Ovary (tissue), 9 donors: ENCODE results near the gene ITPR2. TPM values are rescaled to one million over a fixed set of nuclear protein-coding genes. Genes with fewer than 3 reads are reported as not detected.

Experiments used
- DNase-seq, 5 donors: peaks; one replicate each; pipeline ENCODE4 v3.0.0-alpha.2; 2019 to 2020
- H3K27ac ChIP-seq, 2 donors: fragments of 200-600 bp; one replicate each; pipeline versions ENCODE4 v1.5.1 to v1.8.0; 2019 to 2022
- H3K27me3 ChIP-seq: fragments of 200-600 bp; one replicate; pipeline ENCODE4 v1.8.0; 2022
- H3K36me3 ChIP-seq: fragments of 200-600 bp; sonication (generic); one replicate; pipeline ENCODE4 v1.5.1; 2019
- H3K4me1 ChIP-seq: one replicate; pipeline ENCODE4 v1.8.1; 2013; ENCODE audit warnings: mild to moderate bottlenecking, moderate library complexity; ENCODE audit not compliant: insufficient read depth
- H3K4me3 ChIP-seq: fragments of 200-600 bp; sonication (generic); one replicate; pipeline ENCODE4 v1.5.1; 2017
- H3K9me3 ChIP-seq, 2 donors: fragments of 200-600 bp in 1 of 2; sonication (generic) in 1 of 2; one replicate each; pipeline versions ENCODE4 v1.5.1 to v1.8.1; 2013 to 2019; ENCODE audit warnings: mild to moderate bottlenecking in 1 of 2, moderate library complexity in 1 of 2
- CTCF ChIP-seq, 3 donors: fragments of 450-650 bp in 2 of 3; fragments of 200-600 bp in 1 of 3; IDR thresholded peaks; one replicate each; pipeline versions ENCODE4 v1.5.1 to v1.8.0; 2016 to 2022; ENCODE audit warnings: antibody characterized with exemption in 3 of 3, mild to moderate bottlenecking in 1 of 3
- EP300 ChIP-seq: sonication (generic); formaldehyde crosslinking; IDR thresholded peaks from one replicate; pipeline ENCODE4 v1.6.1; 2017; ENCODE audit warnings: antibody characterized with exemption
- POLR2A ChIP-seq: fragments of 450-650 bp; IDR thresholded peaks from one replicate; pipeline ENCODE4 v1.6.1; 2017; ENCODE audit warnings: antibody characterized with exemption, mild to moderate bottlenecking, moderate library complexity
- WGBS, 3 donors: extraction: QIAGEN DNeasy Blood & Tissue Kit in 1 of 3; methylation state at CpG; one replicate each; pipeline versions ENCODE4 v1.1.5 to v1.1.7; 2013 to 2017; 5-methylcytosine and 5-hydroxymethylcytosine counted together
- intact Hi-C, 4 donors: fragments of 100-400 bp; cut with DNase I; formaldehyde crosslinking; loops; one replicate each; pipeline versions ENCODE4 v1.11.0 to v1.15.1; 2022 to 2023
- polyA plus RNA-seq, 2 donors: library from polyadenylated mRNA; stranded (reverse); fragments of 200-250 nt in 1 of 2; fragments of 350-450 nt in 1 of 2; fragmentation: Illumina TruSeq in 1 of 2; extraction: RNeasy Lipid Tissue Mini Kit (QIAGEN cat#74804) in 1 of 2; gene quantifications; one replicate each; pipeline ENCODE4 v1.2.3, GENCODE V29; 2013 to 2014
- total RNA-seq, 7 donors: library from RNA; depleted of rRNA in 2 of 7; stranded (reverse); fragments of >200 nt in 2 of 7; fragmentation: NEBNext Ultra II Directional in 3 of 7; extraction: Animal tissue kit (Norgen Biotek cat#: 25700) in 3 of 7; gene quantifications; one replicate each; pipeline versions ENCODE4 v1.1.0 to v1.2.4, GENCODE V29; 2016 to 2023
- donor health status: DM: no; HTN: no; CAD: no; lungs with moderate emphysema.
- donor health status: DM: no; HTN: no; CAD: no.
- donor health status: Bipolar disorder and iron deficiency.
- donor health status: DM: yes; HTN: yes; CAD: no.
- donor health status: DM: no; HTN: no; CAD: no.
- donor health status: DM: yes; HTN: yes; CAD: no.

Gene ITPR2
- total and polyA plus RNA-seq, 9 donors = 5.9 to 51.1 (median 32.9) TPM

GRCh38 chr12:26429070-26429691 lies 403.8 kb downstream of the ITPR2 start:
- no peak for DNase-seq
- WGBS, 3 donors = 89 to 91% (median 90%) methylated on average over 2 of the region's 2 CpGs
- intact Hi-C loops = no loop called here
- H3K4me3 ChIP-seq = no peak overlapping the region
- TF ChIP-seq POLR2A (no peak), CTCF (IDR thresholded peaks at IDR 0.05) (no peak), EP300 (no peak)
- no peaks in the 10 kb centered on the region for H3K27me3 ChIP-seq
- H3K27ac ChIP-seq = no peak overlapping the region
- H3K4me1 ChIP-seq = no peaks in the 10 kb centered on the region
- H3K36me3 ChIP-seq = no peaks in the 10 kb centered on the region
- H3K9me3 ChIP-seq = no peaks in the 10 kb centered on the region

GRCh38 chr12:26428420-26428819 lies 404.6 kb downstream of the ITPR2 start:
- intact Hi-C loops = no loop called here
- WGBS, 3 donors = 48 to 64% (median 59%) methylated on average over 2 of the region's 2 CpGs
- Histone ChIP-seq H3K4me1 (no peaks in the 10 kb centered on the region), H3K27ac (no peak overlapping the region), H3K27me3 (no peaks in the 10 kb centered on the region), H3K36me3 (no peaks in the 10 kb centered on the region), H3K4me3 (no peak overlapping the region), H3K9me3 (no peaks in the 10 kb centered on the region)
- DNase-seq = no peak
- no peak for TF ChIP-seq CTCF (IDR thresholded peaks at IDR 0.05)
- no peak for TF ChIP-seq EP300
- no peak for TF ChIP-seq POLR2A

- intact Hi-C loops = no loop called here
- DNase-seq = no peak
- Histone ChIP-seq H3K27ac (no peak overlapping the region), H3K9me3 (no peaks in the 10 kb centered on the region), H3K36me3 (no peaks in the 10 kb centered on the region), H3K4me3 (no peak overlapping the region), H3K27me3 (no peaks in the 10 kb centered on the region), H3K4me1 (no peaks in the 10 kb centered on the region)
- WGBS, 3 donors = 93 to 98% (median 97%) methylated on average over 1 of the region's 1 CpG
- no peak for TF ChIP-seq POLR2A
- no peak for TF ChIP-seq EP300
- no peak for TF ChIP-seq CTCF (IDR thresholded peaks at IDR 0.05)
Measured at GRCh38 chr12:26426652-26427051, 406.3 kb downstream of the ITPR2 start.

GRCh38 chr12:26425587-26426260 lies 407.3 kb downstream of the ITPR2 start:
- intact Hi-C loops = no loop called here
- no peak overlapping the region for H3K27ac ChIP-seq

More at GRCh38 chr12:26425587-26426260, 407.3 kb downstream of the ITPR2 start:
- 73 to 76% (median 73%) methylated on average over 6 of the region's 6 CpGs for WGBS, 3 donors
- H3K9me3 ChIP-seq = no peaks in the 10 kb centered on the region
- no peaks in the 10 kb centered on the region for H3K27me3 ChIP-seq
- H3K36me3 ChIP-seq = no peaks in the 10 kb centered on the region
- H3K4me1 ChIP-seq = no peaks in the 10 kb centered on the region
- DNase-seq = no peak
- TF ChIP-seq EP300 (no peak), CTCF (IDR thresholded peaks at IDR 0.05) (no peak), POLR2A (no peak)
- H3K4me3 ChIP-seq = no peak overlapping the region
